ENCODE data around the gene TUBA1B. TPM values are rescaled to one million over a fixed set of nuclear protein-coding genes. Genes with fewer than 3 reads are reported as not detected.

The TUBA1B gene
- total and polyA plus RNA-seq, 2 donors (not counting 3 experiments of a cell fraction or from before 2014, with no cell fraction given): 2,245 to 5,362 TPM

GRCh38 chr12:49091836-49092085, 39.4 kb downstream of the TUBA1B start:
- intact Hi-C loops (cut with micrococcal nuclease): no loop called here
- H3K4me2 ChIP-seq (ENCODE audit: insufficient read depth, low read length): peak overlapping the region; percentile 85
- H3K4me1 ChIP-seq (ENCODE audit: control insufficient read depth, extremely low read depth, insufficient read depth, low read length): peaks cover 55% of the 10 kb centered on the region
- no peaks in the 10 kb centered on the region for H3K9me1 ChIP-seq (replicated peaks; ENCODE audit: control insufficient read depth, extremely low read depth, insufficient read depth, low read length)
- H3K36me3 ChIP-seq (ENCODE audit: control insufficient read depth in 2 of 2, extremely low read depth in 1 of 2, insufficient read depth in 2 of 2, low read length in 2 of 2): peaks cover 0 to 1% of the 10 kb centered on the region in 2 experiments
- ChIA-PET POLR2A (interaction anchor here (0.5 to 4.2 kb wide), 4 partner anchors 19 to 146 kb away, joined by 3 to 25 read pairs (median 4); partner anchors contain the start of genes LMBR1L and TUBA1B), CTCF (interaction anchor here (0.9 to 11.7 kb wide), 18 partner anchors 10 to 143 kb away, joined by 3 to 179 read pairs (median 8); partner anchors contain the start of genes LMBR1L, RHEBL1 and TUBA1B)
- FAIRE-seq (no peak), DNase-seq (ENCODE audit: low read depth, low spot score) (no peak)
- H3K9ac ChIP-seq (replicated peaks; ENCODE audit: extremely low read depth, insufficient read depth, low read length): peak overlapping the region; percentile 32
- peak overlapping the region; percentile 29 for H3K27ac ChIP-seq (ENCODE audit: insufficient read depth, low read depth, low read length)
- no peaks in the 10 kb centered on the region for H3K79me2 ChIP-seq (ENCODE audit: control insufficient read depth, insufficient read depth, low read length)
- H2AFZ ChIP-seq (ENCODE audit: low read depth, low read length): peak overlapping the region; percentile 48
- H3K4me3 ChIP-seq (replicated peaks in 1 of 3; ENCODE audit: insufficient read depth in 1 of 3, low read depth in 1 of 3, low read length in 3 of 3): peak overlapping the region in 2 of 3 experiments; percentile 17 to 29
- no peaks in the 10 kb centered on the region for H3K9me3 ChIP-seq (replicated peaks; ENCODE audit: control insufficient read depth, insufficient read depth, low read length)
- H3K27me3 ChIP-seq (ENCODE audit: control insufficient read depth in 2 of 2, insufficient read depth in 2 of 2, low read length in 2 of 2): no peaks in the 10 kb centered on the region
- no TSS peak for BruUV-seq (replicated peaks)
- dilution Hi-C loops (cut with MboI; ENCODE audit: extremely low pct_ligation_motif_present, low sequenced_read_pairs): no loop called here
- no peak for TF ChIP-seq MYC (IDR thresholded peaks at IDR 0.05; ENCODE audit: low read depth, low read length)
- peak; percentile 37 for TF ChIP-seq FOS (IDR thresholded peaks at IDR 0.05; ENCODE audit: borderline replicate concordance, insufficient read depth, low read length)
- H4K20me1 ChIP-seq (replicated peaks; ENCODE audit: control insufficient read depth, extremely low read depth, insufficient read depth, low read length): no peaks in the 10 kb centered on the region

GRCh38 chr12:49091056-49091835, 39.9 kb downstream of the TUBA1B start:
- no peak for DNase-seq (ENCODE audit: low read depth, low spot score)

More at GRCh38 chr12:49091056-49091835, 39.9 kb downstream of the TUBA1B start:
- intact Hi-C loops (cut with micrococcal nuclease) (no loop called here), dilution Hi-C loops (cut with MboI; ENCODE audit: extremely low pct_ligation_motif_present, low sequenced_read_pairs) (no loop called here)
- Histone ChIP-seq H3K4me3 (replicated peaks in 1 of 3; ENCODE audit: insufficient read depth in 1 of 3, low read depth in 1 of 3, low read length in 3 of 3) (peak overlapping the region in 1 of 3 experiments; percentile 29), H3K9me3 (replicated peaks; ENCODE audit: control insufficient read depth, insufficient read depth, low read length) (no peaks in the 10 kb centered on the region), H3K9ac (replicated peaks; ENCODE audit: extremely low read depth, insufficient read depth, low read length) (peak overlapping the region; percentile 32), H3K79me2 (ENCODE audit: control insufficient read depth, insufficient read depth, low read length) (no peaks in the 10 kb centered on the region), H4K20me1 (replicated peaks; ENCODE audit: control insufficient read depth, extremely low read depth, insufficient read depth, low read length) (no peaks in the 10 kb centered on the region), H3K27me3 (ENCODE audit: control insufficient read depth in 2 of 2, insufficient read depth in 2 of 2, low read length in 2 of 2) (no peaks in the 10 kb centered on the region), H3K36me3 (ENCODE audit: control insufficient read depth in 2 of 2, extremely low read depth in 1 of 2, insufficient read depth in 2 of 2, low read length in 2 of 2) (no peaks in the 10 kb centered on the region), H2AFZ (ENCODE audit: low read depth, low read length) (peak overlapping the region; percentile 48), H3K4me2 (ENCODE audit: insufficient read depth, low read length) (peak overlapping the region; percentile 85), H3K27ac (ENCODE audit: insufficient read depth, low read depth, low read length) (peak overlapping the region; percentile 29), H3K4me1 (ENCODE audit: control insufficient read depth, extremely low read depth, insufficient read depth, low read length) (peaks cover 55% of the 10 kb centered on the region), H3K9me1 (replicated peaks; ENCODE audit: control insufficient read depth, extremely low read depth, insufficient read depth, low read length) (no peaks in the 10 kb centered on the region)
- TF ChIP-seq JUN (IDR thresholded peaks at IDR 0.05; ENCODE audit: borderline replicate concordance, insufficient read depth, insufficient read length, low read depth): no peak
- BruUV-seq (replicated peaks): no TSS peak
- ChIA-PET POLR2A (interaction anchor here (0.5 to 4.2 kb wide), 4 partner anchors 20 to 146 kb away, joined by 3 to 25 read pairs (median 4); partner anchors contain the start of genes LMBR1L and TUBA1B), CTCF (interaction anchor here (0.9 to 11.7 kb wide), 17 partner anchors 9 to 144 kb away, joined by 3 to 179 read pairs (median 8); partner anchors contain the start of genes LMBR1L, RHEBL1 and TUBA1B)
- peak; percentile 84 for FAIRE-seq
